KMS-11 (cell line): Measurements from ENCODE around the gene OR9A4.
"Not testable (repeated sequence)": the region's sequence is repeated elsewhere in the genome, so short reads cannot be mapped to it uniquely, and the experiment has no call there.

ENCODE experiments used
- H2AFZ ChIP-seq: fragments of 200-600 bp; sonication (generic); 2 replicates; pipeline ENCODE4 v1.6.1; 2016; ENCODE audit warnings: antibody characterized with exemption, mixed run types, low read depth
- H3K27ac ChIP-seq: fragments of 200-600 bp; sonication (generic); 2 replicates; pipeline ENCODE4 v1.6.1; 2016; ENCODE audit warnings: mild to moderate bottlenecking, mixed run types
- H3K27me3 ChIP-seq: fragments of 200-600 bp; sonication (generic); 2 replicates; pipeline ENCODE4 v1.6.1; 2017; ENCODE audit warnings: mild to moderate bottlenecking, low read depth, mixed run types, moderate library complexity; ENCODE audit not compliant: insufficient read depth
- H3K36me3 ChIP-seq: fragments of 200-600 bp; sonication (generic); 2 replicates; pipeline ENCODE4 v1.6.1; 2017; ENCODE audit warnings: mild to moderate bottlenecking, mixed run types; ENCODE audit not compliant: insufficient read depth
- H3K4me1 ChIP-seq: fragments of 200-600 bp; sonication (generic); 2 replicates; pipeline ENCODE4 v1.6.1; 2016; ENCODE audit warnings: mild to moderate bottlenecking, low read depth, mixed run types; ENCODE audit not compliant: poor library complexity, severe bottlenecking
- H3K4me2 ChIP-seq: fragments of 200-600 bp; sonication (generic); 2 replicates; pipeline ENCODE4 v1.7.0; 2016; ENCODE audit warnings: mild to moderate bottlenecking, mixed run types
- H3K4me3 ChIP-seq: fragments of 200-600 bp; sonication (generic); IDR thresholded peaks from 2 replicates; pipeline ENCODE4 v1.6.1; 2017; ENCODE audit warnings: low read depth, low read length, mixed read lengths; ENCODE audit not compliant: insufficient read depth
- H3K79me2 ChIP-seq: fragments of 200-600 bp; sonication (generic); 2 replicates; pipeline ENCODE4 v1.6.1; 2016; ENCODE audit warnings: low read depth, mixed run types; ENCODE audit not compliant: insufficient read depth
- H3K9ac ChIP-seq: fragments of 200-600 bp; sonication (generic); 2 replicates; pipeline ENCODE4 v1.6.1; 2016; ENCODE audit warnings: mild to moderate bottlenecking, mixed run types
- H4K20me1 ChIP-seq: fragments of 200-600 bp; sonication (generic); 2 replicates; pipeline ENCODE4 v1.6.1; 2016; ENCODE audit warnings: mild to moderate bottlenecking, mixed run types; ENCODE audit not compliant: insufficient read depth
- CTCF ChIP-seq: fragments of 200-600 bp; sonication (generic); conservative IDR thresholded peaks from 2 replicates; pipeline ENCODE4 v1.6.1; 2017; ENCODE audit warnings: low read depth, mild to moderate bottlenecking, antibody characterized with exemption, low read length, moderate library complexity, mixed read lengths

Gene OR9A4

GRCh38 chr7:141884539-141885225 lies 31.5 kb upstream of the OR9A4 start:
- Histone ChIP-seq H3K79me2 (no peaks in the 10 kb centered on the region), H3K9ac (no peak overlapping the region), H4K20me1 (no peaks in the 10 kb centered on the region), H3K4me2 (no peak overlapping the region), H3K27me3 (no peaks in the 10 kb centered on the region), H3K36me3 (no peaks in the 10 kb centered on the region), H3K4me1 (no peaks in the 10 kb centered on the region), H2AFZ (no peak overlapping the region), H3K4me3 (no peak overlapping the region), H3K27ac (no peak overlapping the region)
- TF ChIP-seq CTCF = no peak

GRCh38 chr7:141889321-141889720 lies 26.9 kb upstream of the OR9A4 start:
- no peak overlapping the region for H3K4me3 ChIP-seq
- H3K79me2 ChIP-seq = no peaks in the 10 kb centered on the region
- no peak overlapping the region for H3K27ac ChIP-seq
- no peaks in the 10 kb centered on the region for H3K36me3 ChIP-seq
- no peaks in the 10 kb centered on the region for H4K20me1 ChIP-seq
- H2AFZ ChIP-seq = no peak overlapping the region
- no peaks in the 10 kb centered on the region for H3K4me1 ChIP-seq
- no peak overlapping the region for H3K4me2 ChIP-seq
- H3K27me3 ChIP-seq = no peaks in the 10 kb centered on the region
- no peak for TF ChIP-seq CTCF
- H3K9ac ChIP-seq = no peak overlapping the region

- no peak overlapping the region for H3K27ac ChIP-seq
- no peak for TF ChIP-seq CTCF
- H3K36me3 ChIP-seq = no peaks in the 10 kb centered on the region
- H3K27me3 ChIP-seq = no peaks in the 10 kb centered on the region
- H3K9ac ChIP-seq = no peak overlapping the region
- H3K79me2 ChIP-seq = no peaks in the 10 kb centered on the region
- H3K4me3 ChIP-seq = no peak overlapping the region
- no peak overlapping the region for H2AFZ ChIP-seq
- H3K4me2 ChIP-seq = no peak overlapping the region
- no peaks in the 10 kb centered on the region for H3K4me1 ChIP-seq
- H4K20me1 ChIP-seq = no peaks in the 10 kb centered on the region
Measured at GRCh38 chr7:141891336-141891735, 24.9 kb upstream of the OR9A4 start.

GRCh38 chr7:141899366-141899765 lies 16.8 kb upstream of the OR9A4 start:
- not testable (repeated sequence) for H3K4me2 ChIP-seq, H3K9ac ChIP-seq, H3K27me3 ChIP-seq, H4K20me1 ChIP-seq, H3K4me1 ChIP-seq, H2AFZ ChIP-seq, H3K27ac ChIP-seq, H3K36me3 ChIP-seq, H3K79me2 ChIP-seq, H3K4me3 ChIP-seq

GRCh38 chr7:141906285-141906684 lies 9.9 kb upstream of the OR9A4 start:
- TF ChIP-seq CTCF = no peak
- Histone ChIP-seq H3K4me3 (no peak overlapping the region), H3K79me2 (no peaks in the 10 kb centered on the region), H3K9ac (no peak overlapping the region), H3K36me3 (no peaks in the 10 kb centered on the region), H3K4me1 (no peaks in the 10 kb centered on the region), H3K4me2 (no peak overlapping the region), H3K27me3 (no peaks in the 10 kb centered on the region), H2AFZ (no peak overlapping the region), H4K20me1 (no peaks in the 10 kb centered on the region), H3K27ac (no peak overlapping the region)
